GM12873 (cell line): ENCODE data around the gene CIRBP.

Experiments used
- TF ChIP-seq, protein P1 (sequence below): IDR thresholded peaks from 2 replicates; pipeline ENCODE4 v1.5.1; 2012; ENCODE audit warnings: low read depth, mild to moderate bottlenecking, moderate library complexity, low read length, control low read depth; ENCODE audit not compliant: insufficient read depth; ENCODE audit errors: missing control alignments

The CIRBP gene

DNA sequence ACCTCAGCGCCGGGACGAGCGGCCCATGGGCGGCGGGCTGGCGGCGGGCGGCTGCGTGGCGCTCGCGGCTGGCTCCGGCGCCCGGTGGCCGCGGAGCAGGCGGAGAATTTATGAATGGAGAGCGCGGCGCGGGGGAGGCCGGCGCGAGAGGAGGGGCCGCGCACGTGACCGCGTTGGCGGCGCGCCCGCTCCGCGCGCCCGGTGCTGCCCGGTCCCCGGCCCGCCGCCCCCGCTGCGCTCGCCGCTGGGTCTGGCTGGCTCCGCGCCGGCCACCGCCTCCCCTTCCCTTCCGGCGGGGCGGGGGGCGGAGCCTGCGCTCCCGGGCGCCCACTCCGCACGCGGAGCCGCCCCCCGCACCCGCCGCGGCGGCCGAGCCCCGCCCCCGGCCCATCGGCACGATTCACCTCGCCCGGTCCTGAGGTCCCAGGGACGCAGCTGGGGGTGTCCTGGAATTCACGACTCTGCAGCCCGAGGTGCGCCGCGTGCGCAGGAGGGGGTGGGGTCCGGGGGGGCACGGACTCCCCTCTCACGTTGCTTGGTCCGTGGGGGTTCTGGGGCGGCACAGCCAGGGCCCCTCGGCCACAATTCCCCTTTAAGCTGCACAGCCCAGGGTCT lies 31.3 kb upstream of the CIRBP start, which contains the start of gene CBARP:
TSS of gene CBARP (minus strand) at position 252 of the 615 bp plus-strand sequence. CDS start 1,905 bp downstream, outside the sequence.
- TF ChIP-seq, protein P1, sequence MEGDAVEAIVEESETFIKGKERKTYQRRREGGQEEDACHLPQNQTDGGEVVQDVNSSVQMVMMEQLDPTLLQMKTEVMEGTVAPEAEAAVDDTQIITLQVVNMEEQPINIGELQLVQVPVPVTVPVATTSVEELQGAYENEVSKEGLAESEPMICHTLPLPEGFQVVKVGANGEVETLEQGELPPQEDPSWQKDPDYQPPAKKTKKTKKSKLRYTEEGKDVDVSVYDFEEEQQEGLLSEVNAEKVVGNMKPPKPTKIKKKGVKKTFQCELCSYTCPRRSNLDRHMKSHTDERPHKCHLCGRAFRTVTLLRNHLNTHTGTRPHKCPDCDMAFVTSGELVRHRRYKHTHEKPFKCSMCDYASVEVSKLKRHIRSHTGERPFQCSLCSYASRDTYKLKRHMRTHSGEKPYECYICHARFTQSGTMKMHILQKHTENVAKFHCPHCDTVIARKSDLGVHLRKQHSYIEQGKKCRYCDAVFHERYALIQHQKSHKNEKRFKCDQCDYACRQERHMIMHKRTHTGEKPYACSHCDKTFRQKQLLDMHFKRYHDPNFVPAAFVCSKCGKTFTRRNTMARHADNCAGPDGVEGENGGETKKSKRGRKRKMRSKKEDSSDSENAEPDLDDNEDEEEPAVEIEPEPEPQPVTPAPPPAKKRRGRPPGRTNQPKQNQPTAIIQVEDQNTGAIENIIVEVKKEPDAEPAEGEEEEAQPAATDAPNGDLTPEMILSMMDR, result no peak

DNA sequence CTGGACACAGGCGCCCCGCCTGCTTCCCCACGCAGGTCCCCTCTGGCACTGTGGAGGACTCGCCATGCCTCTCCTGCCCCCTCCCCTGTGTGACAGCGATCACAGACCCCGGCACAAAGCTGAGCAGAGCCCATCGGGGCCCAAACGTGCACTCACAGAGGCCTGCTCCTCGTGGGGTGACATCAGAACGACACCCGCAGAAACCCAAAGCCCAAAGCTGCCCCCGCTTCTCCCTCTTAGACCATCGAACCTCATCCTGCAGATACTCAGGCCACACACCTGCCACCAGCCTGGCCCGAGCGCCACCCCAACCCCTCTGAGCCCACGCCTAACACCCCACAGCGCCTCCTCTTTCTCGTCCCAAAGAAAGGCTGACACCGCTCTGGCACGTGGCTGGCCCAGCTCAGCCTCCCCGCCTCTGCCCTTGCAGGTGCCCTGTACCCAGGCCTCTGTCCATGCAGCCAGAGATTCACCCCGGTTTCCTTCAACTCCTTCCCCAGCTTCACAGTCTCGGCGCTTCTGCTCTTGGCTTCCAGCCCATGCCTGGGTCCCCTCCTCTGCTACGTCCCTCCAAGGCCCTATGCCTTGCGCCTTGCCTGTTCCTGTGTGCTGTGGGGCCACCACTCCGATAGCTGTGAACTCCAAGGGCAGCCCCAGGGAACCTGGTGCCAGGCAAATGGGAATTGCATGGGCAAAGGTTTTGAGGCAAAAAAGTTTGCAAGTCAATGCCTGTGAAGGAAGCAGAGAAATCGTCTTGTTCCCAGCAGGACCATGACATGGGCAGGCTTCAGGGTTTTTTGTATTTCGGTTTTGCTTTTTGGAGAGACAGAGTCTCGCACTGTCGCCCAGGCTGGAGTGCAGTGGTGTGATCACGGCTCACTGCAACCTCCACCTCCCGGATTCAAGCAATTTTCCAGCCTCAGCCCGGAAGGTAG lies 30.5 kb upstream of the CIRBP start:
- TF ChIP-seq, protein P1, result no peak

DNA sequence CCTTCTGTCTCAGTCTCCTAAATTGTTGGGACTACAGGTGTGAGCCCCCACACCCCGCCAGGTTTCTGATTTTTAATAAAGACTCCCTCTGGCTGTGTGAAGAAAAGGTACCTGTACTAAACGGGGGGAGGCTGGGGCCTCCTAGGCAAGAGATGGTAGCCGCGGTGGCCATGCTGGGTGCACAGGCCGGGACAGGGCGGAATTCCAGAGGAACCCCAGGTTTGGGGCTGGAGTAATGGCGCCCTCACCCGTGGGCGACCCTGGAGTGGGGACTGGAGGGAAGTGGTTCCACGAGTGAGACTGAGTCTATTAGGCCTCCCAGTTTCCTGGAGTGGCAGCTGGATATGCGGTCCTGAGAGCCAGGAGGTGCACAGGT lies 29.7 kb upstream of the CIRBP start:
- TF ChIP-seq, protein P1, result no peak

DNA sequence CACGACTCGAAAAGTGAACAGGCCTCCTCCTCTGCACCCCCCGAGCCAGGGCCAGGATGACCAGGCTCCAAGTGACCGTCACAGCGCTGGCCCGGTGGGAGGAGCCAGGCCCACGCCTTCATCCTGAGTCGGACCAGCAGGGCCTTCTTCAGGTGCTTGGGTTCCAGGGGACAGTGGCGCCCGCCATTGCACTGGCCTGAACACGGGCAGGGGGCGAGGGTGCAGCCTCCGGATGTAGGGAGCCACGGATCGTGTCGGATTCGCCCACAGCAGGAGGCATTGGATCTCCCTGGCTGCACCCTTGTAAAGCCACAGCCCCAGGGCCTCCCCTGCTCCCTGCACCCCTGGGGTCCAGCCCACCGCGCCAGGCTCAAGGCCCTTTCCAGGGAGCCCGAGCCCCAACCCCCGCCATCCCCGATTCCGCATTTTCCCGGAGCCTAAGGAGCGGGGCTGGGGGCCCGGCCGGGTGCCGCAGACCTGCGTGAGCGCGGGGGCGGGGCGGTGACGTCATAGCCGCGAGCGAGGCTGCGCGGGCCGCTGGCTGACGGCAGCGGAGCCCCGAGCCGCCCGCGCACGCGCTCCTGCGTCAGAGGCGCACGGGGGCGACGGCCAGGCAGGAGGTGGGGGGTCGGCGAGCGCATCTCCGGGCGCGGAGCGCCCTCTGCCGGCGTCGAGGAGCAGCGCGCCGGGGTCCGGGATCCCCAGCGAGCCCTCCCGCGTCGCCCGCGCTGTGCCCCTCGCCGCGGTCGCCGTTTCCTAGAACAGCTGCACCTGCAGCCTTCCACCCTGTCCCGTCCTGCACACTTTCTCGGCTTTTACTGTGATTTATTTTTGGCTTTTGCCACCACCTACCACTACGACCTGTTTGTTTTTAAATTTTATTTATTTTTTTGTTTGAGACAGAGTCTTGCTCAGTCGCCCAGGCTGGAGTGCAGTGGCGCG lies 29.1 kb upstream of the CIRBP start:
- TF ChIP-seq, protein P1, result peak; percentile 83

DNA sequence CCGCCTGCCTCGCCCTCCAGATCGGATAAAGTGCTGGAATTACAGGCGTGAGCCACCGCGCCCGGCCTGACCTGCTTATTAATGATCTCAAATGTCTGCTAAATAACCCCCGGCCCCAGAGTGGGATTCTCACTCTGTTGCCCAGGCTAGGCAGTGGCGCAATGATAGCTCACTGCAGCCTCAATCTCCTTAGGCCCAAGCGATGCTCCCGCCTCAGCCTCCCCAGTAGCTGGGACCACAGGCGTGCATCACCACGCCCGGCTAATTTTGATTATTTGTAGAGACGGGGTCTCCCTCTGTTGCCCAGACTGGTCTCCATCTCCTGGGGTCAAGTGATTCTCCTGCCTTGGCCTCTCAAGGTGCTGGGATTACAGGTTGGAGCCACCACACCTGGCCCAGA lies 28.2 kb upstream of the CIRBP start:
- TF ChIP-seq, protein P1, result peak; percentile 3

DNA sequence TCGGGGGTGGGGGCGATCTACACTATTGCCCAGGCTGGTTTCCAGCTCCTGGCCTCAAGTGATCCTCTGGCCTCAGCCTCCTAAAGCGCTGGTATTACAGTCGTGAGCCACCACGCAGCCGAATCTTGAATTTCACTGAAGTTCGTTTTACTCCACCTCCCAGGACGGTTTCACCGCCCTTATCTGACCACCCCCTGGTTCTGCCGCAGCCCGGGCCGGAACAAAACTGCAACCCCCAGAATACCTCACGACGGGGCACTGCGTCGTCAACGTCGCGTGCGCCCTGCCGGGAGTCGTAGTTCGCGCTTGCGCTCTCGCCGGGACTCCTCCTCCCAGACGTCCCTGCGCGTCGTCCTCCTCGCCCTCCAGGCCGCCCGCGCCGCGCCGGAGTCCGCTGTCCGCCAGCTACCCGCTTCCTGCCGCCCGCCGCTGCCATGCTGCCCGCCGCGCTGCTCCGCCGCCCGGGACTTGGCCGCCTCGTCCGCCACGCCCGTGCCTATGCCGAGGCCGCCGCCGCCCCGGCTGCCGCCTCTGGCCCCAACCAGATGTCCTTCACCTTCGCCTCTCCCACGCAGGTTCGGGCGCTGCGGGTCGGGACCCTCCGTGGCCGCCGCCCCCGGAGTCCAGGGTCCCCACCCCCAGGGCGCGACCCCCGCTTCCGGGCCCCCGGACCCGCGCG lies 27.6 kb upstream of the CIRBP start, which contains the start of gene ATP5F1D:
TSS of gene ATP5F1D (plus strand) at position 335 of the 679 bp plus-strand sequence. CDS start at position 435, 100 bp downstream.
- TF ChIP-seq, protein P1, result no peak
